HG03571 (cell line): ENCODE results near the gene DPY19L3.
"Not testable (repeated sequence)": the region's sequence is repeated elsewhere in the genome, so short reads cannot be mapped to it uniquely, and the experiment has no call there.

Experiments
- ATAC-seq: cut with Tn5 transposase; IDR thresholded peaks from one replicate; pipeline ENCODE4 v1.9.1; 2021; ENCODE audit not compliant: unreplicated experiment

Gene DPY19L3

GRCh38 chr19:32498648-32499200 lies 93.2 kb downstream of the DPY19L3 start:
- ATAC-seq, result no peak

DNA sequence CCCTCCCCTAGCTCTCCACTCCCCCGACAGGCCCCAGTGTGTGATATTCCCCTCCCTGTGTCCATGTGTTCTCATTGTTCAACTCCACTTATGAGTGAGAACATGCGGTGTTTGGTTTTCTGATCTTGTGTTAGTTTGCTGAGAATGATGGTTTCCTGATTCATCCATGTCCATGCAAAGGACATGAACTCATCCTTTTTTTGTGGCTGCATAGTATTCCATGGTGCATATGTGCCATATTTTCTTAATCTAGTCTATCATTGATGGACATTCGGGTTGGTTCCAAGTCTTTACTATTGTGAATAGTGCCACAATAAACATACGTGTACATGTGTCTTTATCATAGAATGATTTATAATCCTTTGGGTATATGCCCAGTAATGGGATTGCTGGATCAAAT lies 106.9 kb downstream of the DPY19L3 start:
- not testable (repeated sequence) for ATAC-seq

GRCh38 chr19:32519023-32519422 lies 113.5 kb downstream of the DPY19L3 start:
- no peak for ATAC-seq

- ATAC-seq, result no peak
Measured at GRCh38 chr19:32522967-32523366, 117.4 kb downstream of the DPY19L3 start.

GRCh38 chr19:32526895-32527294 lies 121.3 kb downstream of the DPY19L3 start:
- no peak for ATAC-seq

DNA sequence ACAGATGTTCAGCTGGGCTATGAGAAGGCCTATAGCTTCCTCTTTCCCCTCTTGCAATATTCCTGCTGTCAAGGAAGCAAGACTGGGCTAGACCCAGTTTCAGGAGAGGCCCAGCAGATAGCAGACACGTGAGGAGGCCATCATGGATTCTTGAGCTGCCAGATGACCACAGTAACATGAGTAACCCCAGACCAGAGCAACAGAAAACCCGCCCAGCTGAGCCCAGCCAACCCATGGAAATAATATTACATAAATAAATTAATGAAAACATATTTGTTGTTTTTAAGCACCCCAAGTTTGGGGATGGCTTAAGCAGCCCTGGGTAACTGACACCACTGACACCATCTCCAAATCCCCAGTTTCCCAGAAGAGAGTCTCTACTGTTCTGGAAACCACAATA lies 125.2 kb downstream of the DPY19L3 start:
- no peak for ATAC-seq

- no peak for ATAC-seq
Measured at GRCh38 chr19:32532233-32532632, 126.7 kb downstream of the DPY19L3 start.
